A673 (cell line): ENCODE data around the gene SLC16A8.

Experiments
- CTCF ChIP-seq: fragments of 300-800, 200-600 bp; sonication (generic); conservative IDR thresholded peaks from 2 replicates; pipeline ENCODE4 v1.5.1; 2017; ENCODE audit warnings: low read depth, mild to moderate bottlenecking, antibody characterized with exemption, low read length, moderate library complexity, mixed read lengths
- EZH2 ChIP-seq: fragments of 200-600 bp; sonication (generic); IDR thresholded peaks from 2 replicates; pipeline ENCODE4 v1.6.1; 2017; ENCODE audit warnings: borderline replicate concordance, low read depth, mild to moderate bottlenecking, mixed read lengths, antibody characterized with exemption, low read length; ENCODE audit not compliant: poor library complexity, severe bottlenecking

GRCh38 chr22:38075961-38076360, 8.0 kb downstream of the SLC16A8 start:
- TF ChIP-seq CTCF (no peak), EZH2 (no peak)
